ENCODE data around the gene ALKBH1. TPM values are rescaled to one million over a fixed set of nuclear protein-coding genes. Genes with fewer than 3 reads are reported as not detected.

Gene ALKBH1
- total RNA-seq, 3 donors from 2014 or later (not counting 1 experiment from before 2014, with no cell fraction given), result 3.6 to 10.2 (median 7.1) TPM

DNA sequence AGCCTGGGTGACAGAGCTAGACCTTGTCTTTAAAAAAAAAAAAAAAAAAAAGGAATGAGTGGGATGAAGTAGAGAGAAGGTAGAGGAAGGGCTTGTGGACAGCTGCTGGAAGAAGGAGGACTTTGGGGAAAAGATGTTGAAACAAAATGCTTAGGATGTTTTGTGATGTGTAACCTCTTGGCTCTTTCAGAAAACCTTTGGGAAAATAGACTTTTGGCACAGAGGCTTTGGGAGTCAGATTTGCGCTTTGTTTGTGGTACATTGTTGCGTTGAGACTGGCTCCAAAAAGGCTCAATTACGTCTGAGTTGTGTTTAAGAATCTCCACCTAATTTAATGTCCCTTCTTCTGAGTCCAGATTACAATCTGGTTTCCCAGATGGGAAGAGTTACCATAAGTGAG, 58.5 kb downstream of the ALKBH1 start:
- Mint-ChIP-seq H3K36me3 (no peaks in the 10 kb centered on the region), H3K4me3 (no peak overlapping the region), H3K9me3 (no peaks in the 10 kb centered on the region), H3K27me3 (ENCODE audit: low read depth in 2 of 2) (peaks cover 0 to 6% of the 10 kb centered on the region in 2 donors), H3K4me1 (peaks cover 0 to 4% of the 10 kb centered on the region in 2 donors), H3K27ac (no peak overlapping the region)
- Histone ChIP-seq H3K4me1 (ENCODE audit: control insufficient read depth, insufficient read depth, low read length) (no peaks in the 10 kb centered on the region), H3K27ac (ENCODE audit: low read length) (no peak overlapping the region), H3K9me3 (ENCODE audit: control insufficient read depth, insufficient read depth, low read length) (no peaks in the 10 kb centered on the region), H3K36me3 (ENCODE audit: control insufficient read depth, insufficient read depth, low read length) (no peaks in the 10 kb centered on the region), H3K27me3 (ENCODE audit: control insufficient read depth, insufficient read depth, low read length) (no peaks in the 10 kb centered on the region), H3K4me3 (ENCODE audit: low read length) (no peak overlapping the region)
- intact Hi-C loops (cut with micrococcal nuclease), result no loop called here
- ATAC-seq (no peak), DNase-seq (no peak)
- no peak for TF ChIP-seq CTCF (IDR thresholded peaks at IDR 0.05)
- 100% methylated on average over 3 of the region's 3 CpGs for WGBS (ENCODE audit: insufficient coverage)

DNA sequence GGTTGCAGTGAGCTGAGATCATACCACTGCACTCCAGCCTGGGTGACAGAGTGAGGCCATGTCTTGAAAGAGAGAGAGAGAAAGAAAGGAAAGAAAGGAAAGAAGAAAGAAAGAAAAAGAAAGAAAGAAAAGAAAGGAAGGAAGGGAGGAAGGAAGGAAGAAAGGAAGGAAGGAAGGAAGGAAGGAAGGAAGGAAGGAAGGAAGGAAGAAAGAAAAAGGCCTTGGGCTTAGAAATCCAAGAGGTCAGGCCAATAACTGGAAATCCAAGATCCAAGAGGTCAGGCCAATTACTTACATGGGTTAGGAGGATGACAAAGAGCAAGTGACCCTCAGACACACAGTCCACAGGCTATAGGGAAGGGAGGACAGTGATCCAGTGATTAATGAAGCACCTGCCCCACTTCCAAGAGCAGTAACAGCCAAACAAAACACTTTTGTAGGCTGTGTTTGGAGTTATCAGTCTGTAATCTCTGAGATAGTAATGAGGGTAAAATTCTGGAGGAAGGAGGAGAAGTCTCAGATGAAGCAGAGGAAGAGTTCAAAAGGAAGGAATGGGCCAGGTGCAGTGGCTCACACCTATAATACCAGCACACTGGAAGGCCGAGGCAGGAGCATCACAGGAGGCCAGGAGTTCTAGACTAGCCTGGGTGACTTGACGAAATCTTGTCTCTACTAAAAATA, 59.2 kb downstream of the ALKBH1 start:
- H3K27ac Mint-ChIP-seq, result no peak overlapping the region
- H3K4me1 ChIP-seq (ENCODE audit: control insufficient read depth, insufficient read depth, low read length), result no peaks in the 10 kb centered on the region
- WGBS (ENCODE audit: insufficient coverage), result 65% methylated on average over 2 of the region's 2 CpGs
- H3K36me3 ChIP-seq (ENCODE audit: control insufficient read depth, insufficient read depth, low read length), result no peaks in the 10 kb centered on the region
- H3K4me3 Mint-ChIP-seq, result no peak overlapping the region
- H3K27ac ChIP-seq (ENCODE audit: low read length), result no peak overlapping the region
- H3K9me3 ChIP-seq (ENCODE audit: control insufficient read depth, insufficient read depth, low read length), result no peaks in the 10 kb centered on the region
- no peak overlapping the region for H3K4me3 ChIP-seq (ENCODE audit: low read length)
- H3K27me3 Mint-ChIP-seq (ENCODE audit: low read depth in 2 of 2), result peaks cover 0 to 6% of the 10 kb centered on the region in 2 donors
- intact Hi-C loops (cut with micrococcal nuclease), result no loop called here
- H3K36me3 Mint-ChIP-seq, result no peaks in the 10 kb centered on the region
- no peak for TF ChIP-seq CTCF (IDR thresholded peaks at IDR 0.05)
- ATAC-seq (no peak), DNase-seq (no peak)
- no peaks in the 10 kb centered on the region for H3K27me3 ChIP-seq (ENCODE audit: control insufficient read depth, insufficient read depth, low read length)
- peaks cover 0 to 4% of the 10 kb centered on the region in 2 donors for H3K4me1 Mint-ChIP-seq
- no peaks in the 10 kb centered on the region for H3K9me3 Mint-ChIP-seq

DNA sequence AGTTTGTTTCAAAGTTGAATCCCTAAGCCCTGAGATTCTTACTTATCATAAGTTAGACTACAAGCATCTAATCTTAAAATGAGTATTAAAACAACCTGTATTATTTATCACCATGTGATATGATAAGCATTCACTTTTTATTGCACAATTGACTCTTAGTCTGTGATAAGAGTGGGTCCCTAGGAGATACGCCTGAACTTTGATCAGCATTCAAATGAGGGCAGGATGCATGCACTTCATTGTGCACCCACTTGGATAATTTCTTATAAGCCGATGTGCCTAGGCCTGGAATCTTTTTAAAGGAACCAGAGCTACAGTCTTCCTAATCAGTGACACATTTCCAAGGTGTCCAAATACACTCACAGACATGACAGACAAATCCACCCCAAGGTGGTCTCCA, 60.0 kb downstream of the ALKBH1 start:
- H3K27ac ChIP-seq (ENCODE audit: low read length), result no peak overlapping the region
- no peaks in the 10 kb centered on the region for H3K36me3 Mint-ChIP-seq
- no peaks in the 10 kb centered on the region for H3K9me3 Mint-ChIP-seq
- no peaks in the 10 kb centered on the region for H3K27me3 ChIP-seq (ENCODE audit: control insufficient read depth, insufficient read depth, low read length)
- TF ChIP-seq CTCF (IDR thresholded peaks at IDR 0.05), result no peak
- WGBS (ENCODE audit: insufficient coverage), result 92% methylated on average over 2 of the region's 2 CpGs
- H3K4me3 ChIP-seq (ENCODE audit: low read length), result no peak overlapping the region
- H3K4me1 Mint-ChIP-seq, result peaks cover 0 to 4% of the 10 kb centered on the region in 2 donors
- DNase-seq (no peak), ATAC-seq (no peak)
- peaks cover 0 to 6% of the 10 kb centered on the region in 2 donors for H3K27me3 Mint-ChIP-seq (ENCODE audit: low read depth in 2 of 2)
- intact Hi-C loops (cut with micrococcal nuclease), result no loop called here
- H3K4me3 Mint-ChIP-seq, result no peak overlapping the region
- H3K36me3 ChIP-seq (ENCODE audit: control insufficient read depth, insufficient read depth, low read length), result no peaks in the 10 kb centered on the region
- no peaks in the 10 kb centered on the region for H3K4me1 ChIP-seq (ENCODE audit: control insufficient read depth, insufficient read depth, low read length)
- no peak overlapping the region for H3K27ac Mint-ChIP-seq
- no peaks in the 10 kb centered on the region for H3K9me3 ChIP-seq (ENCODE audit: control insufficient read depth, insufficient read depth, low read length)

GRCh38 chr14:77646907-77647306, 60.9 kb downstream of the ALKBH1 start:
- intact Hi-C loops (cut with micrococcal nuclease), result no loop called here
- 91% methylated on average over 4 of the region's 4 CpGs for WGBS (ENCODE audit: insufficient coverage)
- no peak for TF ChIP-seq CTCF (IDR thresholded peaks at IDR 0.05)
- H3K4me3 Mint-ChIP-seq, result no peak overlapping the region
- H3K9me3 Mint-ChIP-seq, result no peaks in the 10 kb centered on the region
- H3K9me3 ChIP-seq (ENCODE audit: control insufficient read depth, insufficient read depth, low read length), result no peaks in the 10 kb centered on the region
- no peaks in the 10 kb centered on the region for H3K36me3 Mint-ChIP-seq
- peaks cover 5 to 9% of the 10 kb centered on the region in 2 donors for H3K4me1 Mint-ChIP-seq
- H3K4me3 ChIP-seq (ENCODE audit: low read length), result no peak overlapping the region
- DNase-seq (no peak), ATAC-seq (no peak)
- H3K4me1 ChIP-seq (ENCODE audit: control insufficient read depth, insufficient read depth, low read length), result peaks cover 7% of the 10 kb centered on the region
- peaks cover 0 to 6% of the 10 kb centered on the region in 2 donors for H3K27me3 Mint-ChIP-seq (ENCODE audit: low read depth in 2 of 2)
- no peak overlapping the region for H3K27ac ChIP-seq (ENCODE audit: low read length)
- H3K36me3 ChIP-seq (ENCODE audit: control insufficient read depth, insufficient read depth, low read length), result no peaks in the 10 kb centered on the region
- no peaks in the 10 kb centered on the region for H3K27me3 ChIP-seq (ENCODE audit: control insufficient read depth, insufficient read depth, low read length)
- H3K27ac Mint-ChIP-seq, result no peak overlapping the region
